ENCODE results near the gene IFNGR2.

The IFNGR2 gene

GRCh38 chr21:33433425-33434114, 30.4 kb downstream of the IFNGR2 start:
- DNase-seq (ENCODE audit: extremely low read depth, insufficient read length) = no peak
- Histone ChIP-seq H3K36me3 (ENCODE audit: control insufficient read depth, insufficient read depth, low read length) (peaks cover 37% of the 10 kb centered on the region), H3K4me3 (replicated peaks; ENCODE audit: low read depth, low read length) (no peak overlapping the region), H3K27me3 (replicated peaks; ENCODE audit: control insufficient read depth, insufficient read depth, low read length) (no peaks in the 10 kb centered on the region)
- TF ChIP-seq CTCF (IDR thresholded peaks at IDR 0.05; ENCODE audit: insufficient read depth, low read length, poor library complexity, severe bottlenecking) = no peak

GRCh38 chr21:33434770-33435360, 31.7 kb downstream of the IFNGR2 start:
- H3K4me3 ChIP-seq (replicated peaks; ENCODE audit: low read depth, low read length) = no peak overlapping the region
- peaks cover 26% of the 10 kb centered on the region for H3K36me3 ChIP-seq (ENCODE audit: control insufficient read depth, insufficient read depth, low read length)
- no peak for TF ChIP-seq CTCF (IDR thresholded peaks at IDR 0.05; ENCODE audit: insufficient read depth, low read length, poor library complexity, severe bottlenecking)
- no peaks in the 10 kb centered on the region for H3K27me3 ChIP-seq (replicated peaks; ENCODE audit: control insufficient read depth, insufficient read depth, low read length)
- peak; percentile 77 for DNase-seq (ENCODE audit: extremely low read depth, insufficient read length)

GRCh38 chr21:33437140-33437539, 33.9 kb downstream of the IFNGR2 start:
- no peak for TF ChIP-seq CTCF (IDR thresholded peaks at IDR 0.05; ENCODE audit: insufficient read depth, low read length, poor library complexity, severe bottlenecking)
- DNase-seq (ENCODE audit: extremely low read depth, insufficient read length) = no peak
- Histone ChIP-seq H3K27me3 (replicated peaks; ENCODE audit: control insufficient read depth, insufficient read depth, low read length) (no peaks in the 10 kb centered on the region), H3K36me3 (ENCODE audit: control insufficient read depth, insufficient read depth, low read length) (peaks cover 23% of the 10 kb centered on the region), H3K4me3 (replicated peaks; ENCODE audit: low read depth, low read length) (no peak overlapping the region)

GRCh38 chr21:33441489-33442477, 38.6 kb downstream of the IFNGR2 start:
- Histone ChIP-seq H3K4me3 (replicated peaks; ENCODE audit: low read depth, low read length) (no peak overlapping the region), H3K36me3 (ENCODE audit: control insufficient read depth, insufficient read depth, low read length) (peaks cover 9% of the 10 kb centered on the region), H3K27me3 (replicated peaks; ENCODE audit: control insufficient read depth, insufficient read depth, low read length) (no peaks in the 10 kb centered on the region)
- peak; percentile 82 for DNase-seq (ENCODE audit: extremely low read depth, insufficient read length)
- TF ChIP-seq CTCF (IDR thresholded peaks at IDR 0.05; ENCODE audit: insufficient read depth, low read length, poor library complexity, severe bottlenecking) = no peak

- no peak for TF ChIP-seq CTCF (IDR thresholded peaks at IDR 0.05; ENCODE audit: insufficient read depth, low read length, poor library complexity, severe bottlenecking)
- DNase-seq (ENCODE audit: extremely low read depth, insufficient read length) = no peak
- Histone ChIP-seq H3K4me3 (replicated peaks; ENCODE audit: low read depth, low read length) (no peak overlapping the region), H3K36me3 (ENCODE audit: control insufficient read depth, insufficient read depth, low read length) (peaks cover 1% of the 10 kb centered on the region), H3K27me3 (replicated peaks; ENCODE audit: control insufficient read depth, insufficient read depth, low read length) (no peaks in the 10 kb centered on the region)
Observed at GRCh38 chr21:33443194-33443593, 40.0 kb downstream of the IFNGR2 start.

Data from GM06990 (cell line).